H9 (cell line): Measurements from ENCODE around the gene TM9SF1. TPM values are rescaled to one million over a fixed set of nuclear protein-coding genes. Genes with fewer than 3 reads are reported as not detected.

ENCODE experiments used
- DNase-seq: peaks from one replicate; pipeline ENCODE4 v3.0.0-alpha.2; 2017
- H2AFZ ChIP-seq: one replicate; pipeline ENCODE4 v1.6.1; 2013; ENCODE audit warnings: mild to moderate bottlenecking, low read length, control low read depth, moderate library complexity
- H2AK5ac ChIP-seq: 2 replicates; pipeline ENCODE4 v1.6.1; 2013; ENCODE audit warnings: low read length, control low read depth, mixed read lengths; ENCODE audit not compliant: insufficient read length
- H2BK120ac ChIP-seq: one replicate; pipeline ENCODE4 v1.6.1; 2013; ENCODE audit warnings: low read depth, mild to moderate bottlenecking, low read length, control low read depth, inconsistent platforms; ENCODE audit not compliant: poor library complexity, severe bottlenecking
- H2BK12ac ChIP-seq: 2 replicates; pipeline ENCODE4 v1.6.1; 2013; ENCODE audit warnings: low read length, control low read depth, mixed read lengths, low read depth; ENCODE audit not compliant: insufficient read length
- H2BK15ac ChIP-seq: 2 replicates; pipeline ENCODE4 v1.6.1; 2013; ENCODE audit warnings: low read depth, low read length, control low read depth
- H2BK20ac ChIP-seq: one replicate; pipeline ENCODE4 v1.6.1; 2013; ENCODE audit warnings: low read depth, mild to moderate bottlenecking, low read length, control low read depth, inconsistent platforms; ENCODE audit not compliant: poor library complexity, severe bottlenecking
- H2BK5ac ChIP-seq: 2 replicates; pipeline ENCODE4 v1.6.1; 2013; ENCODE audit warnings: low read length, control low read depth, mixed read lengths; ENCODE audit not compliant: insufficient read length
- H3K14ac ChIP-seq: 2 replicates; pipeline ENCODE4 v1.6.1; 2013; ENCODE audit warnings: low read length, control low read depth; ENCODE audit not compliant: insufficient read depth
- H3K18ac ChIP-seq: 2 replicates; pipeline ENCODE4 v1.6.1; 2013; ENCODE audit warnings: low read depth, mild to moderate bottlenecking, mixed read lengths, low read length, control low read depth; ENCODE audit not compliant: insufficient read length
- H3K23ac ChIP-seq: 2 replicates; pipeline ENCODE4 v1.6.1; 2013; ENCODE audit warnings: low read length, control low read depth, mixed read lengths, low read depth; ENCODE audit not compliant: insufficient read length
- H3K23me2 ChIP-seq: 2 replicates; pipeline ENCODE4 v1.6.1; 2013; ENCODE audit warnings: low read depth, mild to moderate bottlenecking, mixed read lengths, low read length, control low read depth; ENCODE audit not compliant: insufficient read length, poor library complexity, severe bottlenecking
- H3K27ac ChIP-seq: 2 replicates; pipeline ENCODE4 v1.5.1; 2013; ENCODE audit warnings: low read length, control low read depth, mixed read lengths, low read depth; ENCODE audit not compliant: insufficient read length
- H3K27me3 ChIP-seq: 2 replicates; pipeline ENCODE4 v1.6.1; 2013; ENCODE audit warnings: low read length, control low read depth, inconsistent platforms; ENCODE audit not compliant: insufficient read depth
- H3K4ac ChIP-seq: 2 replicates; pipeline ENCODE4 v1.6.1; 2013; ENCODE audit warnings: low read depth, mild to moderate bottlenecking, control low read depth, inconsistent platforms, low read length, moderate library complexity
- H3K4me1 ChIP-seq: 2 replicates; pipeline ENCODE4 v1.6.1; 2013; ENCODE audit warnings: low read length, control low read depth, inconsistent platforms; ENCODE audit not compliant: insufficient read depth
- H3K4me2 ChIP-seq: 2 replicates; pipeline ENCODE4 v1.6.1; 2013; ENCODE audit warnings: low read length, control low read depth, mixed read lengths; ENCODE audit not compliant: insufficient read length, insufficient read depth
- H3K56ac ChIP-seq: 2 replicates; pipeline ENCODE4 v1.6.1; 2013; ENCODE audit warnings: low read depth, mild to moderate bottlenecking, mixed read lengths, low read length, control low read depth; ENCODE audit not compliant: insufficient read length
- H3K79me1 ChIP-seq: 2 replicates; pipeline ENCODE4 v1.6.1; 2013; ENCODE audit warnings: low read depth, mild to moderate bottlenecking, moderate library complexity, low read length, control low read depth, inconsistent platforms; ENCODE audit not compliant: insufficient read depth, poor library complexity, severe bottlenecking
- H3K79me2 ChIP-seq: 2 replicates; pipeline ENCODE4 v1.6.1; 2013; ENCODE audit warnings: low read length, control low read depth, inconsistent platforms; ENCODE audit not compliant: insufficient read depth
- H3K9ac ChIP-seq: 2 replicates; pipeline ENCODE4 v1.6.1; 2013; ENCODE audit warnings: low read length, control low read depth, mixed read lengths; ENCODE audit not compliant: insufficient read length; ENCODE audit errors: extremely low read depth
- H3K9me3 ChIP-seq: one replicate; pipeline ENCODE4 v1.6.1; 2013; ENCODE audit warnings: low read depth, low read length, inconsistent platforms; ENCODE audit not compliant: control insufficient read depth
- H3T11ph ChIP-seq: one replicate; pipeline ENCODE4 v1.6.1; 2013; ENCODE audit warnings: mild to moderate bottlenecking, low read length, control low read depth, inconsistent platforms
- H4K20me1 ChIP-seq: one replicate; pipeline ENCODE4 v1.6.1; 2013; ENCODE audit not compliant: control insufficient read depth, insufficient read length, insufficient read depth
- H4K5ac ChIP-seq: 2 replicates; pipeline ENCODE4 v1.6.1; 2013; ENCODE audit warnings: low read depth, mild to moderate bottlenecking, mixed read lengths, low read length, control low read depth; ENCODE audit not compliant: insufficient read length
- H4K8ac ChIP-seq: replicated peaks from 2 replicates; pipeline ENCODE4 v1.6.1; 2013; ENCODE audit warnings: low read length, control low read depth, mixed read lengths, low read depth; ENCODE audit not compliant: insufficient read length
- H4K91ac ChIP-seq: 2 replicates; pipeline ENCODE4 v1.6.1; 2013; ENCODE audit warnings: low read depth, mild to moderate bottlenecking, moderate library complexity, mixed read lengths, low read length, control low read depth; ENCODE audit not compliant: insufficient read length
- H3K27ac Mint-ChIP-seq, 3 experiments: 2 replicates in 2 of 3; 3 replicates in 1 of 3; pipeline ENCODE4 v1.8.0; 2020 to 2021; ENCODE audit warnings: mixed read lengths in 3 of 3, mild to moderate bottlenecking in 1 of 3, moderate library complexity in 1 of 3
- H3K27me3 Mint-ChIP-seq: 2 replicates; pipeline ENCODE4 v1.8.0; 2021; ENCODE audit warnings: low read depth, mild to moderate bottlenecking, moderate library complexity, mixed read lengths
- H3K36me3 Mint-ChIP-seq, 3 experiments: 2 replicates in 2 of 3; 3 replicates in 1 of 3; pipeline ENCODE4 v1.8.0; 2020 to 2021; ENCODE audit warnings: low read depth in 3 of 3, mixed read lengths in 3 of 3; ENCODE audit not compliant: insufficient read depth in 1 of 3
- H3K4me1 Mint-ChIP-seq, 2 experiments: 2 replicates each; pipeline ENCODE4 v1.8.0; 2020; ENCODE audit warnings: mixed read lengths in 2 of 2
- H3K4me3 Mint-ChIP-seq, 2 experiments: 2 replicates in 1 of 2; 3 replicates in 1 of 2; pipeline ENCODE4 v1.8.0; 2020 to 2021; ENCODE audit warnings: mild to moderate bottlenecking in 2 of 2, mixed read lengths in 2 of 2, moderate library complexity in 1 of 2
- H3K9me3 Mint-ChIP-seq, 2 experiments: 2 replicates in 1 of 2; 3 replicates in 1 of 2; pipeline ENCODE4 v1.8.0; 2020; ENCODE audit warnings: mild to moderate bottlenecking in 2 of 2, mixed read lengths in 2 of 2, moderate library complexity in 1 of 2
- CTCF ChIP-seq: fragments of 200-600 bp; sonication (generic); conservative IDR thresholded peaks from 3 replicates; pipeline ENCODE4 v1.8.0; 2021; ENCODE audit warnings: antibody characterized with exemption, mild to moderate bottlenecking
- WGBS: extraction: QIAGEN DNeasy Blood & Tissue Kit; methylation state at CpG from one replicate; pipeline ENCODE4 v1.1.7; 2013; ENCODE audit warnings: missing lambda C conversion rate, low lambda C conversion rate, mixed read lengths; ENCODE audit not compliant: insufficient read length; ENCODE audit errors: extremely low coverage; 5-methylcytosine and 5-hydroxymethylcytosine counted together
- total RNA-seq: library from RNA; stranded (reverse); gene quantifications from 2 replicates; pipeline ENCODE4 v1.2.1, GENCODE V29; 2021

The TM9SF1 gene
- total RNA-seq, 1 experiment from 2014 or later = 31.6 TPM

- H3K79me1 ChIP-seq = no peaks in the 10 kb centered on the region
- H4K8ac ChIP-seq = no peak overlapping the region
- no peak overlapping the region for H3K18ac ChIP-seq
- Mint-ChIP-seq H3K27me3 (no peaks in the 10 kb centered on the region; the same call in 1 of the 2 replicates), H3K36me3 (peaks cover 7 to 42% (median 26%) of the 10 kb centered on the region in 3 experiments), H3K27ac (no peak overlapping the region; a peak in 1 of 7 replicates), H3K4me3 (no peak overlapping the region), H3K9me3 (no peaks in the 10 kb centered on the region), H3K4me1 (peaks cover 10 to 12% of the 10 kb centered on the region in 2 experiments)
- no peaks in the 10 kb centered on the region for H3K23me2 ChIP-seq
- H3K9me3 ChIP-seq = no peaks in the 10 kb centered on the region
- no peak overlapping the region for H2AFZ ChIP-seq
- H3K4me1 ChIP-seq = no peaks in the 10 kb centered on the region
- H2AK5ac ChIP-seq = no peak overlapping the region
- no peak overlapping the region for H2BK20ac ChIP-seq
- H3K27me3 ChIP-seq = no peaks in the 10 kb centered on the region
- no peak overlapping the region for H3K23ac ChIP-seq
- no peak overlapping the region for H3T11ph ChIP-seq
- H2BK5ac ChIP-seq = no peak overlapping the region
- H3K56ac ChIP-seq = no peak overlapping the region
- H4K91ac ChIP-seq = no peak overlapping the region
- H2BK120ac ChIP-seq = no peak overlapping the region
- WGBS = no CpG with 5 or more reads among the region's 5 CpGs
- no peak overlapping the region for H2BK12ac ChIP-seq
- H3K14ac ChIP-seq = no peak overlapping the region
- DNase-seq = no peak
- H3K79me2 ChIP-seq = no peaks in the 10 kb centered on the region
- H3K27ac ChIP-seq = no peak overlapping the region
- no peak overlapping the region for H3K9ac ChIP-seq
- H4K20me1 ChIP-seq = no peaks in the 10 kb centered on the region
- H3K4ac ChIP-seq = no peak overlapping the region
- no peak overlapping the region for H3K4me2 ChIP-seq
- no peak for TF ChIP-seq CTCF
- H2BK15ac ChIP-seq = no peak overlapping the region
- H4K5ac ChIP-seq = no peak overlapping the region
Observed at GRCh38 chr14:24165785-24166184, 29.5 kb downstream of the TM9SF1 start.
